HG03108 (cell line): Measurements from ENCODE around the gene NFIC.
"Not testable (repeated sequence)": the region's sequence is repeated elsewhere in the genome, so short reads cannot be mapped to it uniquely, and the experiment has no call there.

ENCODE experiments used
- ATAC-seq: cut with Tn5 transposase; IDR thresholded peaks from one replicate; pipeline ENCODE4 v1.9.1; 2021; ENCODE audit warnings: moderate library complexity; ENCODE audit not compliant: unreplicated experiment

The NFIC gene

GRCh38 chr19:3365836-3366752 lies at the start of gene NFIC:
Gene NFIC, plus strand, starts transcription at chr19:3366583. Its CDS starts 54 bp downstream, at chr19:3366637.
- ATAC-seq: no peak

- ATAC-seq: no peak
These were observed 49.6 kb upstream of the NFIC start for GRCh38 chr19:3316659-3317207.

- no peak for ATAC-seq
These were observed 46.6 kb upstream of the NFIC start for GRCh38 chr19:3319643-3320353.

- ATAC-seq: no peak
These were observed 46.1 kb upstream of the NFIC start for GRCh38 chr19:3320354-3320670.

GRCh38 chr19:3320853-3321252 lies 45.5 kb upstream of the NFIC start:
- no peak for ATAC-seq

GRCh38 chr19:3321696-3322095 lies 44.7 kb upstream of the NFIC start:
- ATAC-seq: no peak

- no peak for ATAC-seq
These were observed 44.0 kb upstream of the NFIC start for GRCh38 chr19:3322199-3322978.

- ATAC-seq: no peak
These were observed 43.4 kb upstream of the NFIC start for GRCh38 chr19:3323026-3323425.

GRCh38 chr19:3323658-3324057 lies 42.7 kb upstream of the NFIC start:
- ATAC-seq: no peak

- ATAC-seq: no peak
These were observed 42.0 kb upstream of the NFIC start for GRCh38 chr19:3324405-3324856.

GRCh38 chr19:3325451-3325850 lies 40.9 kb upstream of the NFIC start:
- no peak for ATAC-seq

GRCh38 chr19:3328743-3329142 lies 37.6 kb upstream of the NFIC start:
- no peak for ATAC-seq

GRCh38 chr19:3330047-3330446 lies 36.3 kb upstream of the NFIC start:
- no peak for ATAC-seq

- ATAC-seq: not testable (repeated sequence)
These were observed 34.2 kb upstream of the NFIC start for GRCh38 chr19:3332232-3332631.

GRCh38 chr19:3333020-3333583 lies 33.3 kb upstream of the NFIC start:
- ATAC-seq: no peak

GRCh38 chr19:3333662-3334061 lies 32.7 kb upstream of the NFIC start:
- no peak for ATAC-seq

GRCh38 chr19:3334749-3335430 lies 31.5 kb upstream of the NFIC start:
- not testable (repeated sequence) for ATAC-seq

GRCh38 chr19:3335431-3336350 lies 30.7 kb upstream of the NFIC start:
- no peak for ATAC-seq

- ATAC-seq: no peak
These were observed 30.1 kb upstream of the NFIC start for GRCh38 chr19:3336351-3336679.
